PC-3 (cell line): Measurements from ENCODE around the gene PGP. TPM values are rescaled to one million over a fixed set of nuclear protein-coding genes. Genes with fewer than 3 reads are reported as not detected.
"Not testable (repeated sequence)": the region's sequence is repeated elsewhere in the genome, so short reads cannot be mapped to it uniquely, and the experiment has no call there.

Source experiments
- ATAC-seq: fragments of 200-7000 bp; cut with Tn5 transposase; 2 replicates; pipeline ENCODE4 v1.9.1; 2020; ENCODE audit warnings: mild to moderate bottlenecking, moderate library complexity
- Bru-seq: library from RNA; stranded (reverse); fragments of 400-500 nt; gene quantifications from one replicate; lab custom pipeline; 2021; lab: Mats Ljungman, UMichigan
- BruChase-seq, 2 experiments: library from RNA; stranded (reverse); fragments of 400-500 nt; gene quantifications; one replicate each; lab custom pipeline; 2021; lab: Mats Ljungman, UMichigan
- BruUV-seq: library from RNA; stranded (reverse); fragments of 400-500 nt; replicated peaks from 2 replicates; lab custom pipeline; 2021; lab: Mats Ljungman, UMichigan
- CTCF ChIA-PET: fragments of 300-600 bp; sonication (Branson Sonifier 250); formaldehyde crosslinking; loops from one replicate; lab custom pipeline; 2022; ENCODE audit warnings: antibody characterized with exemption; lab: Charles Lee
- POLR2A ChIA-PET: fragments of 300-600 bp; sonication (Branson Sonifier 250); formaldehyde crosslinking; loops from one replicate; lab custom pipeline; 2022; ENCODE audit warnings: antibody characterized with exemption; ENCODE audit not compliant: unreplicated experiment; lab: Charles Lee
- DNase-seq: peaks from one replicate; pipeline ENCODE4 v3.0.0-alpha.2; 2015
- H2AFZ ChIP-seq: fragments of 300-600 bp; sonication (generic); 2 replicates; pipeline ENCODE4 v1.6.0; 2016; ENCODE audit warnings: antibody characterized with exemption, low read length
- H3F3A ChIP-seq: fragments of 300-600 bp; sonication (generic); one replicate; pipeline ENCODE4 v1.6.0; 2017; ENCODE audit warnings: antibody characterized with exemption, low read length, control low read depth, mild to moderate bottlenecking; ENCODE audit not compliant: unreplicated experiment
- H3K27ac ChIP-seq: fragments of 300-600 bp; sonication (generic); 2 replicates; pipeline ENCODE4 v1.5.1; 2016; ENCODE audit warnings: mild to moderate bottlenecking, low read length
- H3K27me3 ChIP-seq: fragments of 300-600 bp; sonication (generic); 2 replicates; pipeline ENCODE4 v1.6.1; 2016; ENCODE audit warnings: low read length, mixed read lengths
- H3K36me3 ChIP-seq: fragments of 300-600 bp; sonication (generic); 2 replicates; pipeline ENCODE4 v1.6.1; 2016; ENCODE audit warnings: low read depth, mixed run types, low read length, mixed read lengths
- H3K4me1 ChIP-seq: fragments of 300-600 bp; sonication (generic); 2 replicates; pipeline ENCODE4 v1.5.1; 2016; ENCODE audit warnings: low read length; ENCODE audit not compliant: insufficient read depth
- H3K4me2 ChIP-seq: fragments of 300-600 bp; sonication (generic); 2 replicates; pipeline ENCODE4 v1.6.0; 2016; ENCODE audit warnings: low read length
- H3K4me3 ChIP-seq: fragments of 300-600 bp; sonication (generic); 2 replicates; pipeline ENCODE4 v1.5.1; 2016; ENCODE audit warnings: mild to moderate bottlenecking, low read length, mixed read lengths
- H3K79me2 ChIP-seq: fragments of 300-600 bp; sonication (generic); 2 replicates; pipeline ENCODE4 v1.6.1; 2017; ENCODE audit warnings: low read length, mixed read lengths
- H3K9ac ChIP-seq: fragments of 300-600 bp; sonication (generic); 2 replicates; pipeline ENCODE4 v1.6.0; 2016; ENCODE audit warnings: mild to moderate bottlenecking, low read length
- H3K9me2 ChIP-seq: fragments of 300-600 bp; sonication (generic); replicated peaks from 2 replicates; pipeline ENCODE4 v1.6.1; 2016; ENCODE audit warnings: mixed run types, low read length, mixed read lengths
- H3K9me3 ChIP-seq: fragments of 300-600 bp; sonication (generic); 2 replicates; pipeline ENCODE4 v1.6.1; 2016; ENCODE audit warnings: low read length, mixed read lengths
- H4K20me1 ChIP-seq: fragments of 300-600 bp; sonication (generic); 2 replicates; pipeline ENCODE4 v1.6.1; 2016; ENCODE audit warnings: low read length, mixed read lengths
- EZH2 ChIP-seq: fragments of 300-600 bp; sonication (generic); IDR thresholded peaks from one replicate; pipeline ENCODE4 v1.6.1; 2017; ENCODE audit warnings: antibody characterized with exemption, mild to moderate bottlenecking, low read length; ENCODE audit not compliant: unreplicated experiment
- EZH2phosphoT487 ChIP-seq: fragments of 300-600 bp; sonication (generic); IDR thresholded peaks from 2 replicates; pipeline ENCODE4 v1.6.1; 2018; ENCODE audit warnings: mild to moderate bottlenecking, antibody characterized with exemption, low read length, borderline replicate concordance
- intact Hi-C: fragments of 100-400 bp; cut with micrococcal nuclease; formaldehyde crosslinking; loops from 2 replicates; pipeline ENCODE4 v1.9.0; 2023
- long read RNA-seq: library from polyadenylated mRNA; unstranded; transcript quantifications from one replicate; pipeline ENCODE4 v2.0.0, GENCODE V29; 2021; ENCODE audit not compliant: unreplicated experiment
- total RNA-seq: library from RNA; depleted of rRNA; stranded (reverse); fragments of >200 nt; gene quantifications from 2 replicates; pipeline ENCODE4 v1.2.3, GENCODE V29; 2014; rRNA removed
- TF ChIP-seq, protein P1 (sequence below): fragments of 300-600 bp; sonication (generic); conservative IDR thresholded peaks from 2 replicates; pipeline ENCODE4 v1.5.1; 2017; ENCODE audit warnings: antibody characterized with exemption, low read depth, mild to moderate bottlenecking, low read length

The PGP gene, protein sequence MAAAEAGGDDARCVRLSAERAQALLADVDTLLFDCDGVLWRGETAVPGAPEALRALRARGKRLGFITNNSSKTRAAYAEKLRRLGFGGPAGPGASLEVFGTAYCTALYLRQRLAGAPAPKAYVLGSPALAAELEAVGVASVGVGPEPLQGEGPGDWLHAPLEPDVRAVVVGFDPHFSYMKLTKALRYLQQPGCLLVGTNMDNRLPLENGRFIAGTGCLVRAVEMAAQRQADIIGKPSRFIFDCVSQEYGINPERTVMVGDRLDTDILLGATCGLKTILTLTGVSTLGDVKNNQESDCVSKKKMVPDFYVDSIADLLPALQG
- 46.0 and 58.1 TPM in 2 replicates for total RNA-seq
- Bru-seq, nascent RNA = percentile 59 among the genes with signal in this experiment
- BruChase-seq, experiment 1, labeled RNA remaining after a 6-hour chase = percentile 80 among the genes with signal in this experiment
- BruChase-seq, experiment 2, labeled RNA remaining after a 2-hour chase = percentile 63 among the genes with signal in this experiment
- long read RNA-seq, transcript PGP-201 (2 exons, 2,727 nt) = major isoform, 110 of 113 reads
- long read RNA-seq, partial matches to known transcripts = 0 of 113 reads
- long read RNA-seq, other reads (novel, unspliced or antisense) = 3 of 113 reads

DNA sequence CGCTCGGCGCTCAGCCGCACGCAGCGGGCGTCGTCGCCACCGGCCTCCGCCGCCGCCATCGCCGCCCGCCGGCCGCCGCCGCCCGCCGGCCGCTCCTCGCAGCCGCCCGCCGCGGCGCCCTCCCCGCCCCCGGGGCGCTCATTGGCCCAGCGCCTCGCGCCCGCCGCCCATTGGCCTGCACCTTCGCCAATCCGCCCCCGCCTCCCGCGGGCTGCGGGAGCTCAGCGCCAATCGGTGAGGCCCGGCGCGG, at the start of gene PGP:
Gene PGP, minus strand, starts transcription at position 122 of the 250 bp plus-strand sequence. Its CDS starts 63 bp downstream, at position 59.
- no peaks in the 10 kb centered on the region for H3K9me2 ChIP-seq
- no peak for TF ChIP-seq EZH2phosphoT487
- no peak for TF ChIP-seq EZH2
- TF ChIP-seq, protein P1, sequence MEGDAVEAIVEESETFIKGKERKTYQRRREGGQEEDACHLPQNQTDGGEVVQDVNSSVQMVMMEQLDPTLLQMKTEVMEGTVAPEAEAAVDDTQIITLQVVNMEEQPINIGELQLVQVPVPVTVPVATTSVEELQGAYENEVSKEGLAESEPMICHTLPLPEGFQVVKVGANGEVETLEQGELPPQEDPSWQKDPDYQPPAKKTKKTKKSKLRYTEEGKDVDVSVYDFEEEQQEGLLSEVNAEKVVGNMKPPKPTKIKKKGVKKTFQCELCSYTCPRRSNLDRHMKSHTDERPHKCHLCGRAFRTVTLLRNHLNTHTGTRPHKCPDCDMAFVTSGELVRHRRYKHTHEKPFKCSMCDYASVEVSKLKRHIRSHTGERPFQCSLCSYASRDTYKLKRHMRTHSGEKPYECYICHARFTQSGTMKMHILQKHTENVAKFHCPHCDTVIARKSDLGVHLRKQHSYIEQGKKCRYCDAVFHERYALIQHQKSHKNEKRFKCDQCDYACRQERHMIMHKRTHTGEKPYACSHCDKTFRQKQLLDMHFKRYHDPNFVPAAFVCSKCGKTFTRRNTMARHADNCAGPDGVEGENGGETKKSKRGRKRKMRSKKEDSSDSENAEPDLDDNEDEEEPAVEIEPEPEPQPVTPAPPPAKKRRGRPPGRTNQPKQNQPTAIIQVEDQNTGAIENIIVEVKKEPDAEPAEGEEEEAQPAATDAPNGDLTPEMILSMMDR = no peak
- peak within 1 kb of the TSS; percentile 86 for H2AFZ ChIP-seq
- DNase-seq (no peak), ATAC-seq (peak; percentile 69)
- peak within 1 kb of the TSS; percentile 92 for H3K4me3 ChIP-seq
- intact Hi-C loops = loop anchor here (2.0 kb wide), 1 partner anchor 60 kb away; the partner anchor contains the start of gene TRAF7
- POLR2A ChIA-PET = interaction anchor here (0.6 to 1.0 kb wide), 2 partner anchors 37 to 39 kb away, joined by 4 to 7 read pairs; partner anchors contain the start of gene ECI1
- no TSS peak for BruUV-seq
- H3K4me2 ChIP-seq = peak within 1 kb of the TSS; percentile 100
- H3K9me3 ChIP-seq = no peaks in the 10 kb centered on the region
- H3K36me3 ChIP-seq = no peaks in the 10 kb centered on the region
- CTCF ChIA-PET = interaction anchor here (0.5 to 0.8 kb wide), 2 partner anchors 12 to 430 kb away, joined by 3 read pairs; no protein-coding TSS in a partner anchor
- H3K27ac ChIP-seq = peak within 1 kb of the TSS; percentile 89
- H3K27me3 ChIP-seq = no peaks in the 10 kb centered on the region
- H3K79me2 ChIP-seq = peaks cover 27% of the 10 kb centered on the region
- H3K9ac ChIP-seq = peak within 1 kb of the TSS; percentile 87
- peaks cover 12% of the 10 kb centered on the region for H4K20me1 ChIP-seq
- no peaks in the 10 kb centered on the region for H3F3A ChIP-seq
- peaks cover 13% of the 10 kb centered on the region for H3K4me1 ChIP-seq

DNA sequence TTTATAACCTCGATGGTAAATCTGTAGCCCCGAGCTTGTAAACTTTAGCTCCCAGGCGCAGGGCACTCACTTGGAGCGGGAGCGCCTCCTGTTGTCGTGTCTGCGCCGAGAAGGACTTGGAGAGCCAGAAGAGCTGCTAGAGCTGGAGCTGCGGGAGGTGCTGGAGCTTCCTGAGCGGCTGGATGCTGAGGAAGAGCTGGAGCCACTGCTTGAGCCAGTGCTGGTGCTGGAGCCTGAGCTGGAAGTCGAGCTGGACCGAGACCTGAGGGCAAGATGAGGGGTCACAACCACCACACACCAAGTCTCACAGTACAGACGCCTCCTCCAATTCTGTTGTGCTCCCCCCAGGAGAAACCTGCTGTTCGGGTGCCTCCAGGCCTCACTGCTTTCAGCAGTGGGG, 48.4 kb upstream of the PGP start:
- H3K27me3 ChIP-seq, H3K9ac ChIP-seq, POLR2A ChIA-PET, ATAC-seq, intact Hi-C loops, H2AFZ ChIP-seq, BruUV-seq, H3F3A ChIP-seq, DNase-seq, H3K4me1 ChIP-seq, H3K4me3 ChIP-seq, H3K9me2 ChIP-seq, H3K27ac ChIP-seq, H3K9me3 ChIP-seq, H3K4me2 ChIP-seq: not testable (repeated sequence)
- peaks cover 73% of the 10 kb centered on the region for H3K79me2 ChIP-seq
- peaks cover 51% of the 10 kb centered on the region for H3K36me3 ChIP-seq
- H4K20me1 ChIP-seq = peaks cover 36% of the 10 kb centered on the region
- CTCF ChIA-PET = interaction anchor here (1.0 kb wide), 1 partner anchor 68 kb away, joined by 3 read pairs; no protein-coding TSS in a partner anchor

DNA sequence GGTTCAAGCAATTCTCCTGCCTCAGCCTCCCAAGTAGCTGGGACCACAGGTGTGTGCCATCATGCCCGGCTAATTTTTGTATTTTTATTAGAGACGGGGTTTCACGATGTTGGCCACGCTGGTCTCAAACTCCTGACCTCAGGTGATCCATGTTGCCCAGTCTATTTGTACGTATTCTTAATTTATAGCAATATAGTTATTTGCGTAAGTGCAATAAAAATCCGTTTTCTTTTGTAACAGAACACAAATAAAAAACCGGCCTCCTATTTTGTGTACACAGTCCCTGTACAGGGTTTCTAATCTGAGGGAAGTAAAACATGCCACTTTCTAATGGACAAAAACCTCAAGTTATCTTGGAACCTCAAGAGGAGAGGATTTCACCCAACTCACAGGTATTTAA, 45.6 kb upstream of the PGP start:
- Histone ChIP-seq H3K4me2 (no peak overlapping the region), H2AFZ (no peak overlapping the region), H3F3A (no peaks in the 10 kb centered on the region), H3K79me2 (peaks cover 46% of the 10 kb centered on the region), H3K4me3 (no peak overlapping the region), H4K20me1 (peaks cover 28% of the 10 kb centered on the region), H3K9ac (no peak overlapping the region), H3K9me2 (no peaks in the 10 kb centered on the region), H3K27me3 (no peaks in the 10 kb centered on the region), H3K9me3 (no peaks in the 10 kb centered on the region), H3K36me3 (peaks cover 63% of the 10 kb centered on the region), H3K27ac (no peak overlapping the region), H3K4me1 (no peaks in the 10 kb centered on the region)
- intact Hi-C loops = no loop called here
- ChIA-PET CTCF (no interaction called here), POLR2A (no interaction called here)
- DNase-seq (no peak), ATAC-seq (no peak)
- TF ChIP-seq, protein P1 = no peak
- TF ChIP-seq EZH2 (no peak), EZH2phosphoT487 (no peak)
- no TSS peak for BruUV-seq

DNA sequence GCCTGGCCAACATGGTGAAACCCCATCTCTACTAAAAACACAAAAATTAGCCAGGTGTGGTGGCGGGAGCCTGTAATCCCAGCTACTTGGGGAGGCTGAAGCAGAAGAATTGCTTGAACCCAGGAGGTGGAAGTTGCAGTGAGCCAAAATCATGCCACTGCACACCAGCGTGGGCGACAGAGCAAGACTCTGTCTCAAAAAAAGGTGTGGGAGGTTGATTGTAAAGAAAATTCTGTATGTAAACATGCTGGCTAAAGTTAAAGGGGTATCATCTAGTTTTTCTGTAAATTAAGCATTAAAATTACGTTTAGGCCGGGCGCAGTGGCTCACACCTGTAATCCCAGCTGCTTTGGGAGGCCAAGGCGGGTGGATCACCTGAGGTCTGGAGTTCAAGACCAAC, 43.9 kb upstream of the PGP start:
- H3K27ac ChIP-seq, CTCF ChIA-PET, H3F3A ChIP-seq, H3K9me2 ChIP-seq, H3K9ac ChIP-seq, H3K27me3 ChIP-seq, H3K4me2 ChIP-seq, POLR2A ChIA-PET, H2AFZ ChIP-seq, ATAC-seq, DNase-seq, H3K9me3 ChIP-seq, BruUV-seq, H3K4me3 ChIP-seq, H3K4me1 ChIP-seq, intact Hi-C loops: not testable (repeated sequence)
- H4K20me1 ChIP-seq = 0 out of 2 replicates have a peak, but pooled peaks cover 13% of the 10 kb centered on the region
- H3K79me2 ChIP-seq = peaks cover 28% of the 10 kb centered on the region
- peaks cover 57% of the 10 kb centered on the region for H3K36me3 ChIP-seq
